ENCODE results near the gene FBXL2.
A peak's percentile ranks its signal among the peaks of the same experiment; 100 is the strongest.
"Not testable (repeated sequence)": the region's sequence is repeated elsewhere in the genome, so short reads cannot be mapped to it uniquely, and the experiment has no call there.

FBXL2 gene

GRCh38 chr3:33424606-33425452, 147.6 kb downstream of the FBXL2 start:
- DNase-seq (ENCODE audit: low read depth) = no peak
- H3K4me3 ChIP-seq (ENCODE audit: low read length) = no peak overlapping the region
- no peak for TF ChIP-seq CTCF (IDR thresholded peaks at IDR 0.05; ENCODE audit: insufficient read depth, low read depth, low read length, missing control alignments)

- no peak for TF ChIP-seq CTCF (IDR thresholded peaks at IDR 0.05; ENCODE audit: insufficient read depth, low read depth, low read length, missing control alignments)
- no peak for DNase-seq (ENCODE audit: low read depth)
- H3K4me3 ChIP-seq (ENCODE audit: low read length) = no peak overlapping the region
These were observed 148.2 kb downstream of the FBXL2 start for GRCh38 chr3:33425453-33425852.

DNA sequence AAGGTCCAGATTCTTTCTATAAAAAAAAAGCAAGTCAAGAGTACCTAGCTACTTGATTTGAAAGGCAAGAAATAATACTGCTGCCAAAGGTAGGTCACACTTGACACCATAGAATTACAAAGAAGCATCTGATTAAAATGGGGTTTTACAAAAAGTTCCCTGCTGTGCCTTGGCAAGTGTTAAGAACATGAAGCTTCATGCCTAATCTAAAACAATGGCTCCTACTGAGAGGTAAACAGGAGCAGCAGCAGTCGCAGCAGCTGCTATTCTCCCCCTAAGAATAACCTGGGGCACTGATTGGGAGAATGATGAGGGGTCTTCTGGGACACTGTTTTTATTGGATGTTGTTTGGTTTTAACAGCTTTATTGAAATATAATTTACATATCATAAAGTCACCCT, 148.8 kb downstream of the FBXL2 start:
- DNase-seq (ENCODE audit: low read depth) = no peak
- no peak for TF ChIP-seq CTCF (IDR thresholded peaks at IDR 0.05; ENCODE audit: insufficient read depth, low read depth, low read length, missing control alignments)
- H3K4me3 ChIP-seq (ENCODE audit: low read length) = no peak overlapping the region

DNA sequence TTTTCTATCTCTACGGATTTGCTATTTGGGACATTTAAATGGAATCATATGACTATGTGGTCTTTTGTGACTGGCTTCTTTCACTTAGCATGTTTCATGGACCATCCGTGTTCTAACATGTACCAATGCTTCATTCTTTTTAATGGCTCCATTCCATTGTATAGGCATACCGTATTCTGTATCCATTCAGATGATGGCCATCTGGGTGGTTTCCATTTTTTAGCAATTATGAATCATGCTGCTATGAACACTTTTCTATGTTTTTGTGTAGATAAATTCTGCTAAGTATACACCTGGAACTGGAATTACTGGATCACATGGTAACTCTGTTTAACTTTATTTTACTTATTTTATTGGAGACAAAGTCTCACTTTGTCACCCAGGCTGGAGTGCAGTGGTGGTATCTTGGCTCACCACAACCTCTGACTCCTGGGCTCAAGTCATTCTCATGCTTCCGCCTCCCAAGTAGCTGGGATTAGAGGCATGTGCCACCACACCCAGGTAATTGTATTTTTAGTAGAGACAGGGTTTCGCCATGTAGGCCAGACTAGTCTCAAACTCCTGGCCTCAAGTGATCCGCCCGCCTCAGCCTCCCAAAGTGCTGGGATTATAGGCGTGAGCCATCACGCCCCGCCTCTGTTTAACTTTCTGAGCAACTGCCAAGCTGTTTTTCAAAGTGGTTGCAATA, 149.5 kb downstream of the FBXL2 start:
- TF ChIP-seq CTCF (IDR thresholded peaks at IDR 0.05; ENCODE audit: insufficient read depth, low read depth, low read length, missing control alignments) = no peak
- DNase-seq (ENCODE audit: low read depth) = peak; percentile 69

GRCh38 chr3:33428734-33429133, 151.5 kb downstream of the FBXL2 start:
- DNase-seq (ENCODE audit: low read depth) = no peak
- no peak for TF ChIP-seq CTCF (IDR thresholded peaks at IDR 0.05; ENCODE audit: insufficient read depth, low read depth, low read length, missing control alignments)
- H3K4me3 ChIP-seq (ENCODE audit: low read length) = no peak overlapping the region

More for the DNA sequence above, 149.5 kb downstream of the FBXL2 start:
- H3K4me3 ChIP-seq (ENCODE audit: low read length) = no peak overlapping the region

DNA sequence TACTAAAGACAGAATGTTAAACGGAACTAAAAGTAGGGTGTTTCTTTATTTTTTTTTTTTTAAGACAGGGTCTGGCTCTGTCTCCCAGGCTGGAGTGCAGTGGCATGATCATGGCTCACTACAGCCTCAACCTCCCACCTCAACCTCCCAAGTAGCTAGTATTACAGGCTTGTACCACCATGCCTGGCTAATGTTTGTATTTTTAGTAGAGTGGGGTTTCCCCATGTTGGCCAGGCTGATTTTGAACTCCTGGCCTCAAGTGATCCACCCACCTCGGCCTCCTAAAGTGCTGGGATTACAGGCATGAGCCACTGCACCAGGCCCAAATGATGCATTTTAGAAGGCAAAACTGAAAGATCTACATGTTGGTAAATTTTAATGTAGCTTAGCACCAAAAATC, 152.1 kb downstream of the FBXL2 start:
- not testable (repeated sequence) for H3K4me3 ChIP-seq (ENCODE audit: low read length); DNase-seq (ENCODE audit: low read depth)

DNA sequence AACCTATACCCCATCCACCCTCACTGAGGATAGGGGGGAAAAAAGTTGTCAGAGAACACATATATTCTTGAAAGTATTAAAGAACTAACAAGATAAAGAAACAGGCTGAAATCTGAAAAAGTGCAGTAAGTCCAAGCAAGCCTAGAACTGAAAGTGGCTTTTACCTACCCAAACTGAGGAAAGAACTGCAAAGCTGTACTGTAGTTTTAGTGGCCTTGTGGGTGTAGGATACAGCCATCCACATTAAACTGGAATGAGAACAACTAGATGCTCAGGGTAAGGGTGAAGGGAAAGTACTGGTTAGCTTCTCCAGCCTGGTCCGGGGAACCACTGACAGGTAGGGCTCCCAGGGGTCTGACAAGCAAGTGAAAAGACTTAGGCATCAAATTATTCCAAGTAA, 152.8 kb downstream of the FBXL2 start:
- DNase-seq (ENCODE audit: low read depth) = no peak
- no peak for TF ChIP-seq CTCF (IDR thresholded peaks at IDR 0.05; ENCODE audit: insufficient read depth, low read depth, low read length, missing control alignments)
- no peak overlapping the region for H3K4me3 ChIP-seq (ENCODE audit: low read length)

Measured in epithelial cell of esophagus (primary cell).